HEK293 (cell line): Measurements from ENCODE around the gene SLC25A26.

ENCODE experiments used
- CTCF ChIA-PET: fragments of 350-600 bp; formaldehyde crosslinking; extraction: SDS; loops from one replicate; lab custom pipeline; 2021; ENCODE audit warnings: antibody characterized with exemption; lab: Yijun Ruan, JAX
- POLR2A ChIA-PET: fragments of 300-600 bp; formaldehyde crosslinking; extraction: SDS; loops from one replicate; lab custom pipeline; 2020; ENCODE audit warnings: antibody characterized with exemption, inconsistent platforms; lab: Yijun Ruan, JAX
- H3K27ac ChIP-seq: fragments of 200-500 bp; sonication (Bioruptor generic); 2 replicates; pipeline ENCODE4 v1.5.1; 2014; ENCODE audit warnings: low read depth, low read length, control low read depth, inconsistent platforms; ENCODE audit errors: extremely low read depth
- H3K36me3 ChIP-seq, 2 experiments: fragments of 200-500 bp in 1 of 2; sonication (Bioruptor generic) in 1 of 2; 1 replicate in 1 of 2; 2 replicates in 1 of 2; pipeline ENCODE4 v1.5.1; 2014 to 2017; ENCODE audit warnings: inconsistent platforms in 2 of 2, low read length in 2 of 2; ENCODE audit not compliant: control insufficient read depth in 2 of 2, insufficient read depth in 1 of 2
- H3K4me1 ChIP-seq: fragments of 200-500 bp; sonication (Bioruptor generic); 2 replicates; pipeline ENCODE4 v1.5.1; 2014; ENCODE audit warnings: mild to moderate bottlenecking, low read length, inconsistent platforms; ENCODE audit not compliant: control insufficient read depth, insufficient read depth
- H3K4me3 ChIP-seq: 2 replicates; pipeline ENCODE4 v1.5.1; 2011; ENCODE audit warnings: low read depth, mild to moderate bottlenecking, control low read depth, low read length, moderate library complexity
- H3K9me3 ChIP-seq: fragments of 200-500 bp; sonication (Bioruptor generic); 2 replicates; pipeline ENCODE4 v1.5.1; 2014; ENCODE audit warnings: low read depth, low read length, inconsistent platforms; ENCODE audit not compliant: control insufficient read depth, insufficient read depth
- BCL6B ChIP-seq: fragments of 450-650 bp; formaldehyde crosslinking; IDR thresholded peaks from 2 replicates; pipeline ENCODE4 v1.5.1; 2017; ENCODE audit warnings: missing biosample characterization, missing genetic modification characterization
- GLIS1 ChIP-seq: fragments of 450-650 bp; formaldehyde crosslinking; IDR thresholded peaks from 2 replicates; pipeline ENCODE4 v1.5.1; 2016; ENCODE audit warnings: missing biosample characterization, missing genetic modification characterization
- HIC1 ChIP-seq: fragments of 450-650 bp; formaldehyde crosslinking; IDR thresholded peaks from 2 replicates; pipeline ENCODE4 v1.5.1; 2016; ENCODE audit warnings: missing biosample characterization, missing genetic modification characterization
- HOXC10 ChIP-seq: sonication (generic); formaldehyde crosslinking; IDR thresholded peaks from 2 replicates; pipeline ENCODE4 v1.8.1; 2023; ENCODE audit warnings: mild to moderate bottlenecking, missing genetic modification reagents
- SALL2 ChIP-seq: fragments of 450-650 bp; formaldehyde crosslinking; IDR thresholded peaks from 2 replicates; pipeline ENCODE4 v1.5.0; 2017; ENCODE audit warnings: missing biosample characterization, mild to moderate bottlenecking, missing genetic modification characterization, borderline replicate concordance
- SETDB1 ChIP-seq: IDR thresholded peaks from one replicate; pipeline ENCODE4 v1.6.1; 2017; ENCODE audit warnings: mild to moderate bottlenecking, low read length, moderate library complexity, mixed read lengths; ENCODE audit not compliant: insufficient read length
- ZBTB10 ChIP-seq: fragments of 450-650 bp; formaldehyde crosslinking; IDR thresholded peaks from 2 replicates; pipeline ENCODE4 v1.5.1; 2016; ENCODE audit warnings: missing biosample characterization, missing genetic modification characterization
- ZIC2 ChIP-seq: fragments of 450-650 bp; formaldehyde crosslinking; IDR thresholded peaks from 2 replicates; pipeline ENCODE4 v1.5.1; 2016; ENCODE audit warnings: missing biosample characterization, missing genetic modification characterization
- ZNF114 ChIP-seq: fragments of 450-650 bp; formaldehyde crosslinking; IDR thresholded peaks from 2 replicates; pipeline ENCODE4 v1.5.0; 2017; ENCODE audit warnings: missing biosample characterization, missing genetic modification characterization
- ZNF121 ChIP-seq: fragments of 450-650 bp; formaldehyde crosslinking; IDR thresholded peaks from 2 replicates; pipeline ENCODE4 v1.5.1; 2016; ENCODE audit warnings: missing biosample characterization, missing genetic modification characterization
- ZNF157 ChIP-seq: fragments of 450-650 bp; formaldehyde crosslinking; IDR thresholded peaks from 2 replicates; pipeline ENCODE4 v1.5.1; 2016; ENCODE audit warnings: missing biosample characterization, missing genetic modification characterization
- ZNF169 ChIP-seq: fragments of 450-650 bp; formaldehyde crosslinking; IDR thresholded peaks from 2 replicates; pipeline ENCODE4 v1.5.1; 2016; ENCODE audit warnings: missing biosample characterization, missing genetic modification characterization
- ZNF211 ChIP-seq: fragments of 450-650 bp; formaldehyde crosslinking; IDR thresholded peaks from 2 replicates; pipeline ENCODE4 v1.5.1; 2016; ENCODE audit warnings: low read depth, missing biosample characterization, missing genetic modification characterization
- ZNF274 ChIP-seq, 2 experiments: fragments of 200-500 bp in 1 of 2; fragments of 450-650 bp in 1 of 2; sonication (Bioruptor generic) in 1 of 2; formaldehyde crosslinking in 1 of 2; IDR thresholded peaks; 2 replicates each; pipeline versions ENCODE4 v1.5.1 to v1.6.1; 2014 to 2016; ENCODE audit warnings: borderline replicate concordance in 1 of 2, inconsistent platforms in 1 of 2, low read length in 1 of 2, missing biosample characterization in 1 of 2, missing genetic modification characterization in 1 of 2
- ZNF404 ChIP-seq: fragments of 450-650 bp; formaldehyde crosslinking; IDR thresholded peaks from 2 replicates; pipeline ENCODE4 v1.5.1; 2017; ENCODE audit warnings: missing biosample characterization, missing genetic modification characterization
- ZNF561 ChIP-seq: fragments of 450-650 bp; IDR thresholded peaks from 2 replicates; pipeline ENCODE4 v1.5.1; 2018; ENCODE audit warnings: missing biosample characterization, missing genetic modification characterization, borderline replicate concordance
- ZNF843 ChIP-seq: fragments of 450-650 bp; formaldehyde crosslinking; IDR thresholded peaks from 2 replicates; pipeline ENCODE4 v1.5.1; 2016; ENCODE audit warnings: missing biosample characterization, missing genetic modification characterization
- TF ChIP-seq, protein P1 (sequence below): fragments of 450-650 bp; formaldehyde crosslinking; IDR thresholded peaks from 2 replicates; pipeline ENCODE4 v1.5.1; 2016; ENCODE audit warnings: missing biosample characterization, missing genetic modification characterization

The SLC25A26 gene

DNA sequence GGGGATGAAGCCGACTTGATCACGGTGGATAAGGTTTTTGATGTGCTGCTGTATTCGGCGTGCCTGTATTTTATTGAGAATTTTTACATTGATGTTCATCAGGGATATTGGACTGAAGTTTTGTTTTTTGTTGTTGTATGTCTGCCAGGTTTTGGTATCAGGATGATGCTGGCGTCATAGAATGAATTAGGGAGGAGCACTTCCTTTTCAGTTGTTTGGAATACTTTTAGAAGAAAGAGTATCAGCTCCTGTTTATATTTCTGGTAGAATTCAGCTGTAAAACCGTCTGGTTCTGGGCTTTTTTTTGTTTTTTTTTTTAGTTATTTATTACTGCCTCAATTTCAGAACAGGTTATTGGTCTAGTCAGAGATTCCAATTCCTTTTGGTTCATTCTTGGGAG is 93.7 kb downstream of the SLC25A26 start (continued):
- no peak for TF ChIP-seq ZBTB10 (tag by site-specific recombination)
- TF ChIP-seq ZNF274 (IDR thresholded peaks at IDR 0.05; ENCODE audit: low read length) = no peak
- no peak for TF ChIP-seq ZNF274 (tag by site-specific recombination; IDR thresholded peaks at IDR 0.05; ENCODE audit: borderline replicate concordance)

DNA sequence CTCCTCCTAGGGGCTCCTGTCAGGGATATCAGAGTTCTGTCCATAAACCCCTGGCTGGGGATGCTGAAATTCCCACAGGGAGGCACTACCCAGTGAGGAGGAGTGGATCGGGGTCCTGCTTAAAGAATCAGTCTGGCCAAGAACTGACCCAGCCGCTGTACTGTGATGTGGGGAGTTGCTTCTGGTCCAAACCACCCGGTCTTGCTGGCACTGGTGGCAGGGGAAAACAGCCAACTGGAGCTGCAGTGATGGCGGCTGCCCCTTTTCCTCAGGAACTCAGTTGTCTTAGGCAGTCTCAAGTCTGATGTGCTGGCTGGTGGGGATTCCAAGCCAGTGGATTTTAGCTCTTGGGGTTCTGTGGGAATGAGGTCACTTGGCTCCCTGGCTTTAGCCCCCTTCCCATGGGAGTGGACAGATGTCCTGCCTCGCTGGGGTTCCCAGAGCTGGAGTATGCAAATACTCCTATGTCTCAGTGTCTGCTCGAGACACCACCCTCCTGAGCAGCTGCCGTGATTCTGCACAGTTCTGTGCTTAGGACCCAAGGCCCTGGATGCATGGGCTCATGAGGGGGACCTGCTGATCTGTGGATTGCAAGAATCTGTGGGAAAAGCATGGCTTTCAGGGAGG is 97.1 kb downstream of the SLC25A26 start:
- H3K4me3 ChIP-seq = no peak overlapping the region
- TF ChIP-seq SETDB1 (no peak), GLIS1 (tag by site-specific recombination) (no peak), ZNF561 (tag by site-specific recombination) (no peak), BCL6B (no peak), HOXC10 (CRISPR knock-in tag) (no peak), ZNF157 (no peak), ZNF404 (tag by site-specific recombination) (no peak), SALL2 (tag by site-specific recombination) (no peak), ZIC2 (tag by site-specific recombination) (no peak), ZNF114 (tag by site-specific recombination) (no peak)
- TF ChIP-seq, all 188 proteins: peak for 0
- H3K36me3 ChIP-seq = no peaks in the 10 kb centered on the region
- no peak overlapping the region for H3K27ac ChIP-seq
- no peaks in the 10 kb centered on the region for H3K4me1 ChIP-seq
- ChIA-PET CTCF (no interaction called here), POLR2A (no interaction called here)
- H3K9me3 ChIP-seq = no peaks in the 10 kb centered on the region

DNA sequence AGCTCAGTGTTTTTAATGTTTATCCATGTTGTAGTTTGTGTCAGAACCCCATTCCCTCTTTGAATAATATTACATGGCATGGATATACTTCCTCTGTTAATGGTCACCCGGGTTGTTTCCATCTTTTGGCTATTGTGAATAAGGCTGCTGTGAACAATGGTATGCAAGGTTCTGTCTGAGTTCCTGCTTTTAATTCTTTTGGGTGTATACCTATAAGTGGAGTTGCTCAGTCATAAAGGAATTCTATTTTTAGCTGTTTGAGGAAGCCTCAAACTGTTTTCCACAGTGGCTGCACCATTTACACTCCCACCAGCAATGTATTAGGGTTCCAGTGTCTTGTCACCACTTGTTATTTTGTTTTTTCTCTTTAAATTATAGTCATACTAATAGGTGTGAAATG is 99.6 kb downstream of the SLC25A26 start:
- Histone ChIP-seq H3K36me3 (no peaks in the 10 kb centered on the region), H3K9me3 (no peaks in the 10 kb centered on the region), H3K27ac (no peak overlapping the region), H3K4me1 (no peaks in the 10 kb centered on the region), H3K4me3 (no peak overlapping the region)
- TF ChIP-seq SALL2 (tag by site-specific recombination) (no peak), ZNF169 (no peak), ZNF843 (tag by site-specific recombination) (no peak), ZNF211 (tag by site-specific recombination) (no peak), ZNF121 (no peak), HIC1 (tag by site-specific recombination) (no peak)
- TF ChIP-seq, protein P1, sequence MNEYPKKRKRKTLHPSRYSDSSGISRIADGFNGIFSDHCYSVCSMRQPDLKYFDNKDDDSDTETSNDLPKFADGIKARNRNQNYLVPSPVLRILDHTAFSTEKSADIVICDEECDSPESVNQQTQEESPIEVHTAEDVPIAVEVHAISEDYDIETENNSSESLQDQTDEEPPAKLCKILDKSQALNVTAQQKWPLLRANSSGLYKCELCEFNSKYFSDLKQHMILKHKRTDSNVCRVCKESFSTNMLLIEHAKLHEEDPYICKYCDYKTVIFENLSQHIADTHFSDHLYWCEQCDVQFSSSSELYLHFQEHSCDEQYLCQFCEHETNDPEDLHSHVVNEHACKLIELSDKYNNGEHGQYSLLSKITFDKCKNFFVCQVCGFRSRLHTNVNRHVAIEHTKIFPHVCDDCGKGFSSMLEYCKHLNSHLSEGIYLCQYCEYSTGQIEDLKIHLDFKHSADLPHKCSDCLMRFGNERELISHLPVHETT = no peak
- ChIA-PET CTCF (no interaction called here), POLR2A (no interaction called here)
